ENCODE measurements around the gene VEGFB.

GRCh38 chr11:64258946-64259532 lies 24.7 kb downstream of the VEGFB start:
- no peak for TF ChIP-seq CTCF (IDR thresholded peaks at IDR 0.05 in 4 of 5, conservative IDR thresholded peaks at IDR 0.05 in 1 of 5)
- no peak for TF ChIP-seq POLR2A (IDR thresholded peaks at IDR 0.05)

Measured in gastrocnemius medialis (tissue), 4 donors.